ENCODE results near the gene CDC42EP5.
"Not testable (repeated sequence)": the region's sequence is repeated elsewhere in the genome, so short reads cannot be mapped to it uniquely, and the experiment has no call there.

Gene CDC42EP5

DNA sequence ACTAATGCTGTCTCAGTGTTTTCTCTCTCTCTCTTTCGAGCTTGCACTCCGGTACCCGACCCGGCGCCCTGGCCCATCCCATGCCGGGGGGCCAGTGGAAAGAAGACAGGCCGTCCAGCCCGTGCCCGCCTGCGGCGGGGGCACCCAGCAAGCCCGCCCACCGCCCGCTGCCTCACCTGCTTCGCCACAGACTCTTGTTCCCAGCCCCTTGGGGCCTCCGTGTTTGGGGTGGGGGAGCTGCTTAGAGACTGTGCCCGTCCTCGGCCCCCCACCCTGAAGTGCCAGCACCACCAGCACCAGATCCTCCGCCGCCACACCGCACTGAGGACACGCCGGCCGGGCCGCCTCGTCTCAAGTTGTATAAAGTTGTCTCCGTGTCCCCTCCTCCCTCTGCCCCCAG lies 11.9 kb downstream of the CDC42EP5 start:
- DNase-seq: no peak

DNA sequence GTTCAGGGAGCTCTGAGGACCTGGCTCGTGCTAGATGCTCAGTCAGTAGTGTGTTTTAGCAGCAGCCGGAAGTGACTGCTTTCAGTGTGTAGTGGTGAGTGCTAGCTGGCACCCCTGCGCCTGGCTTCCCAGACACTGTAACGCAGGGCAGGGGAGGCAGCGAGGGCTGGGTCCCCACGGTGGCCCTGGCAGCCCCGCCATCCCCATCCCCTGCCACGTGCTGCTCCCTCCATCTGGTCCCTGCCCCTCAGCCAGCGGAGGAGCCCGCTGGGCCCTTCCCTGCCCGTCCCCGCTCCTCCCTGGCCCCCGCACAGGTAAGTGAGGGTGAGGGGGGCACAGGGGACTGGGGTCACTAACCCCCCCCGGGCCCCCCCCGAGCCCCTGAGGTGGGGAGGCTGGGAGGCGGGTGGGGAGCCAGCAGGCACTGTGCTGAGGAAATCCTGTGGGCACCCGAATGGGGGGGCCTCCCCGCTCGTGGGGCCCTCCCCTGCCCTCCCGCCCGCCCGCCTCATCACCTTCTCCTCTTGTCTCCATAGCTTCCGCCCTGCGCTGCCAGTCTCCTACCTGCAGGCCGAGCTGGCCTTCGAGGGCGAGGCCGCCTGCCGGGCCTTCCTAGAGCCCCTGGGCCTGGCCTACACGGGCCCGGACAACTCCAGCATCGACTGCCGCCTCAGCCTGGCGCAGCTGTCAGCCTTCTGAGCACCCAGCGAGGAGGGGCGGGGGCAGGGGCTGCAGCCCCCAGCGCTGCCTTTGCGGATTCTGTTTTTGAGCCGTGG lies 12.7 kb downstream of the CDC42EP5 start:
- no peak for DNase-seq

- no peak for DNase-seq
These were observed 13.5 kb downstream of the CDC42EP5 start for GRCh38 chr19:54459282-54460229.

DNA sequence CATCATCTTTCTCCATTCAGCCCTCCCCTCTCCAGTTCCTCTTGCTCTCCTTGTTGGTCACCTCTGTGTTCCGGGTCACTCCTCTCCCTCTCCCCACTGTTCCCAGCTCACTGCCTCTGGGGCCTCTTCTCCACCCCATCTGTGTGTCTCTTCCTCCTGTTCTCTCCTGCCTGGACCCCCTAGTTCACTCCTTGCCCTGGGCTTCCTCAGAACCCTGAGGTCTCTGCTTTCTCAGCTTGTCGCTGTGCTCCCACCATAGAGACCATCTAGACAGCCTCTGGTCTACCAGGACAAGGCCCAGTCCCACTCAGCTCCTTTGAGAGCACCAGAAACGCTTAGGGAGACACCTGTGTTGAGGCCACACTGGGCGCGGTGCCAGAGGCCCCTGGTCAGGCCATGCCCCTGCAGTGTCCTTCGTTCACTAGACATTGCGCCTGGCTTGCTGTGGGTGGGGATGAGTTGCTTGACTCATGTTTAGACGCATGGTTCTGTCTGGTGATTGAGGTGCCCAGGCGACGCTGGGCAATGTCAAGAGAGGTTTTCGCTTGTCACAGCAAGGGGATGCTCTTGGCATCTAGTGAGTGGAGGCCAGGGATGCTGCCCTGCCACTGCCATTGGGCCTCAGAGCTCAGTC lies 14.3 kb downstream of the CDC42EP5 start:
- DNase-seq: no peak

- DNase-seq: no peak
These were observed 15.1 kb downstream of the CDC42EP5 start for GRCh38 chr19:54457773-54458647.

GRCh38 chr19:54456423-54457373 lies 16.4 kb downstream of the CDC42EP5 start:
- no peak for DNase-seq

DNA sequence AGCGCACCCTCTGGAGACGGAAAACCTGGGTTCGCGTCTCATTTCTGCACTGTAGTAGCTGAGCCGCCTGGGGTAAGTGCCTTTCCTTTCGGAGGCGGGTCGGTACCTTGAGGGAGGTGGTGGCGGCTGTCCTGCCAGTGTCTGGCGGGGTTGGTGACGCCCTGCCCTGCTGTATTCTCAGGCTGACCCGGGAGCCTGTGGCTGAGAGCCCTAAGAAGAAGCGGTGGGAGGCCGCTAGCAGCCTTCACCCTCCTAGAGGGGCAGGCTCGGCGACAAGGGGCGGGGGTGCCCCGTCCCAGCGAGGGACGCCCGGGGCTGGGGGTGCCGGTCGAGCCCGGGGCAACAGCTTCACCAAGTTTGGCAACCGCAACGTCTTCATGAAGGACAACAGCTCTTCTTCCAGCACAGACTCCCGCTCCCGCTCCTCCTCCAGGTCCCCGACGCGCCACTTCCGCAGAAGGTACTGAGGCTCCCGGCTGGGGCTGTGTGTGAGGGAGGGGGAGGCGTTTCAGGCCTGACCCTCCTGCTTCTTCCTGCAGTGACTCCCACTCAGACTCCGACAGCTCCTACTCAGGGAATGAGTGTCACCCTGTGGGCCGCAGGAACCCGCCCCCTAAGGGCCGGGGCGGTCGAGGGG lies 17.2 kb downstream of the CDC42EP5 start:
- DNase-seq: no peak

DNA sequence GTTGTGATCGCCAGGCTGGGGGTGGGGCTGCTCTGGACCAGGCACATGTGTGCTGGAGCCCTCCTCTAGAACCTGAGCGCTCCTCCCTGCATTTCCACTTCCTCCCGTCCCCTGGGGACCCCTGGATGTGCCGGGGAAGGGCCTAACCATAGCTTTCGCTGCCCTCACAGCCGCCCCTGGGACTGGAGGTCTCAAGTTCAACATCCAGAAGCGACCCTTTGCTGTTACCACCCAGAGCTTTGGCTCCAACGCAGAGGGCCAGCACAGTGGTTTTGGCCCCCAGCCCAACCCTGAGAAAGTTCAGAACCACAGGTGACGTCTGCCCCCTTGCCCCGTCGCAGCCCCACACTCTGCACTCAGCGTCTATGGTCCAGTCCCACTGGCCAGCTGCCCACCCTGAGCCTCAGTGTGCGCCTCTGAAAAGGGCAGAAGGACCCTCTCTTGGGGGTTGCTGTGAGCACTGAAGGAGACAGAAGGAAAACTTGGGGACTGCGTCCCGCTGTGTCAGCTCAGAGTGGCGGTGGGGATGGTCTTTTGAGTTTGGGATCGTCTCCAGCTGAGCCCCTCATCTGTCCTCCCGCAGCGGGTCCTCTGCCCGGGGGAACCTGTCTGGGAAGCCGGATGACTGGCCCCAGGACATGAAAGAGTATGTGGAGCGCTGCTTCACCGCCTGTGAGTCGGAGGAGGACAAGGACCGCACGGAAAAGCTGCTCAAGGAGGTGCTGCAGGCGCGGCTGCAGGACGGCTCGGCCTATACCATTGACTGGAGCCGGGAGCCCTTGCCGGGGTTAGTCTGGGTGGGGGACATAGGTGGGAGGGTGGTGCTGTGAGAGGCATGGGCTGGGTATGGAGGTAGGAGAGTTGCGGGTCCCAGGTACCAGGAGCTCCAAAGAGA lies 18.1 kb downstream of the CDC42EP5 start:
- DNase-seq: no peak

DNA sequence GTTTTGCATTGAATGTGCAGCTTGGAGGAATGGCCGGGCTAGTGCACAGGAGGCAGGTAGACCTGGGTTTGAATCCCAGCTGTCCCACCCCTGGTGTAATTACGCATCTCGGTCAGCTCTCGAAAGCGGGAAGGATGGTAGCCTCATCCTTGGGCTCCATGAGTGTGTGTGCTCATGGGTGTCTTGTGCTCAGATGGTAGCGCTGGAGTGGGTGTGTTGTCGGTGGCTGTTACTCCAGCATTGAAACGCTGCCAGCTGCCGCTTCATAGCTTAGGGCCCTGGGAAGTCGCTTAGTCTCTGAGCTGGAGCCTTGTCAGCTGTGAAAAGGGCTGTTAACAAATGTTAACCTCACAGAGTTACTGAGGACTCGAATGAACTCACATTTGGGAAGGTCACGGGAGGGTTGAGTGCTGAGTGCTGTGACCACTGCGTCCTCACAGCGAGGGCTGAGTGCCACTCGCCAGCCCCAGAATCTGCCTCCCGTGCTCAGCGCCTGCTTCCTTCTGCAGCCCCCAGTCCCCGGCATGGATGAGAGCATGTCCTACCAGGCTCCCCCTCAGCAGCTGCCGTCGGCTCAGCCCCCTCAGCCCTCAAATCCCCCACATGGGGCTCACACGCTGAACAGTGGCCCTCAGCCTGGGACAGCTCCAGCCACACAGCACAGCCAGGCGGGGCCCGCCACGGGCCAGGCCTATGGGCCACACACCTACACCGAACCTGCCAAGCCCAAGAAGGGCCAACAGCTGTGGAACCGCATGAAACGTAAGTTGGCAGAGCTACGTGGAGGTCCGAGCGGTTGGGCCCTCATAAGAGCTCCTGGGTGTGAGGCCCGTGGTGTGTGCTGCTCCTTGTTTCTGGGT lies 18.9 kb downstream of the CDC42EP5 start:
- DNase-seq: no peak

- DNase-seq: peak; percentile 21
These were observed 20.5 kb downstream of the CDC42EP5 start for GRCh38 chr19:54452626-54453025.

DNA sequence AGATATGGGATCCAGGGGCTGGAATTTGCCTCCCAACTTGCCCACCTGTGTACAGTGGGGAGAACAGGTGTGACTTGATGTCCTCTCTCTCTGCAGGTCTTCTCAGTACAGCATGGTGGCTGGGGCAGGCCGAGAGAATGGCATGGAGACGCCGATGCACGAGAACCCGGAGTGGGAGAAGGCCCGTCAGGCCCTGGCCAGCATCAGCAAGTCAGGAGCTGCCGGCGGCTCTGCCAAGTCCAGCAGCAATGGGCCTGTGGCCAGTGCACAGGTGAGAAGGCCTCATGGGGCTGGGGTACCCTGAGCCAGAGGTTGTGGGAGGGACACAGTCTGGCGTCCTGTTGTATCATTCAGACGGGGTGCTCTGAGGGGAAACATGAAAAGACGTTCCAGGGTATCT lies 21.1 kb downstream of the CDC42EP5 start:
- peak; percentile 35 for DNase-seq

GRCh38 chr19:54451331-54451871 lies 21.7 kb downstream of the CDC42EP5 start:
- DNase-seq: peak; percentile 8

DNA sequence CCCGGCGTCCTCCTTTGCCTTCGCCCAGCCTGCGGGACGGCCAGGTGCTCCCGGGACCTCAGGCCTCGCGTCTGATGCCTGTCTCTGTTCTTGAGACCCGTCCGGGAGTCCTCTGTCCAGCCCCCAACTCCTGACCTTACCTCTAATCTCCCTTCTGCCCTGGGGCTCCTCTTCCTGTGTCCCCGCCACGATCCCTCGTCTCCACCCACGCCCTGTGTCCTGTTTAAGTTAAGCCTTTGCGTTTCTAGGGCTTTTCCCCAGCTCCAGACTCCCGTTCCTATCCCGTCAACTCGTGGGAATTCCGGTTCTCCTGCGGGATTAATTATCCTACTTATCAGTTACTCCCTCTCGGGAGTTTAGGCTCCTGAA lies 23.4 kb downstream of the CDC42EP5 start:
- DNase-seq: no peak

GRCh38 chr19:54448774-54449700 lies 24.1 kb downstream of the CDC42EP5 start, which contains the start of gene LENG8:
LENG8 (plus strand) TSS chr19:54449199; CDS start chr19:54451345, 2,146 bp downstream.
- DNase-seq: peak; percentile 98

GRCh38 chr19:54448040-54448773 lies 24.9 kb downstream of the CDC42EP5 start:
- peak; percentile 77 for DNase-seq

DNA sequence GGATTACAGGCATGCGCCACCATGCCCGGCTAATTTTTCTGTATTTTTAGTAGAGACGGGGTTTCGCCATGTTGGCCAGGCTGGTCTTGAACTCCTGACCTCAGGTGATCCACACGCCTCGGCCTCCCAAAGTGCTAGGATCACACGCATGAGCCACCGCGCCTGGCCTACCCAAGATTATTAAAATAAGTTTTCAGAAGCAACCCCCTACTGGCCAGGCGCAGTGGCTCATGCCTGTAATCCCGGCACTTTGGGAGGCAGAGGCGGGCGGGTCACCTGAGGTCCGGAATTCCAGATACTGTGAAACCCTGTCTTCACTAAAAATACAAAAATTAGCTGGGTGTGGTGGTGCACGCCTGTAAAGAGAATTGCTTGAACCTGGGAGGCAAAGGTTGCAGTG lies 26.7 kb downstream of the CDC42EP5 start:
- DNase-seq: not testable (repeated sequence)
